Measurements from ENCODE around the gene N4BP2L1. TPM values are rescaled to one million over a fixed set of nuclear protein-coding genes. Genes with fewer than 3 reads are reported as not detected.

N4BP2L1 gene
- total RNA-seq, 2 experiments from 2014 or later = 27.7 to 27.8 TPM

DNA sequence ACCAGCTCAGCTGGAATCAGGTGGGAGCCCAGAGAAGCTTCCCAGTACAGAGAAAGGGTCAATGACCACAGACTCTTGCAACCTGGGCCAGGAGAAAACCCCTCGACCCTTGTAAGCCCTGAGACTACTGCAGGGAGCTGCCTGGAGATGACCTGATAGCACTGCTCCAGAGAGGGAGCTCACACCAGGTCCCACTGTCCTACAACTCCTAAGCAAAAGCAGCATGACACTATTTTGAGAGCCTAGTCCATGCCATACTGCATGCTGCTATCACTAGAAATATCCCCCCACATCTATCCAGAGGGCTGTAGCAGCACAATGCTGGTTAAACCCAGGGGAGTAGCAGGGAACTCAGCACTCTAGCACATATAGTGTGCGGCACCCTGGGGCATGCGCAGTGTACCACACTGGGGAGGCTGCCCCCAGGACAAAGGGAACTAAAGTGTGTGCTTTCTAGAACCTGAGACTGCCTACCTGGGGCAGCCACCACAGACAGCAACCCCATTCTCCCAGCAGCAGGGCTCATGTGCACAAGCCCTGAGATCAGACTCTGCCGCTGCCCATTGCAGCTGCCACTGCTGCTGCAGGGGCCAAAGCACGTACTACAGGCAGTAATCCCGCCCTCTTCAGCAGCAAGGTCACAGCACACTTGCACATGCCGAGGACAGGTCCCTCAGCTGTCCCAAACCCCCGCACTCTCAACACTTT lies 27.1 kb upstream of the N4BP2L1 start:
- ATAC-seq (no peak), DNase-seq (no peak)
- Mint-ChIP-seq H3K4me1 (ENCODE audit: low read depth) (no peaks in the 10 kb centered on the region), H3K27ac (no peak overlapping the region), H3K4me3 (no peak overlapping the region), H3K27me3 (ENCODE audit: low read depth) (no peaks in the 10 kb centered on the region), H3K36me3 (ENCODE audit: low read depth) (peaks cover 27% of the 10 kb centered on the region), H3K9me3 (ENCODE audit: insufficient read depth) (peaks cover 17% of the 10 kb centered on the region)
- ChIA-PET POLR2A (no interaction called here), CTCF (no interaction called here)

DNA sequence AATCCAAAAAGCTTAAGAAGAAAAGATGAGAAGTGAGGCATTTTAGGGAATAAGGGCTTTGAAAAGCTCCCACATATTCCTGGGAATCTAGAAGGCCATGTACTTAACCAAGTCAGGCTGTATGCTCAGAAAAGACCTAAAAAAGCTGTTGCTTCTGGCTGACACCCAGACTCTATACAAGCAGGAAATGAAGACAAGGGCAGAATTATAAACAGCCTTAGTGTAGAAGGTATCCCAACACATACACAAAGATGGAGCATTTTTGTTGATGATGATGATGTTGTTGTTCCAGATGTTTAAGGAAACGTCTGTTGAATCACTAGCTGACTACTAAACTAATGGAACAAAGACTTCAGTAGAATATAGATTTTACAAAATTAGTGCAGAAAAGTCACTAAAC lies 26.1 kb upstream of the N4BP2L1 start:
- no peaks in the 10 kb centered on the region for H3K4me1 Mint-ChIP-seq (ENCODE audit: low read depth)
- no peak overlapping the region for H3K27ac Mint-ChIP-seq
- no peak for DNase-seq
- no peak overlapping the region for H3K4me3 Mint-ChIP-seq
- CTCF ChIA-PET = interaction anchor here (0.7 to 1.3 kb wide), 2 partner anchors 11 to 34 kb away, joined by 3 to 4 read pairs; no protein-coding TSS in a partner anchor
- ATAC-seq = no peak
- peaks cover 16% of the 10 kb centered on the region for H3K9me3 Mint-ChIP-seq (ENCODE audit: insufficient read depth)
- POLR2A ChIA-PET = no interaction called here
- H3K36me3 Mint-ChIP-seq (ENCODE audit: low read depth) = peaks cover 23% of the 10 kb centered on the region
- H3K27me3 Mint-ChIP-seq (ENCODE audit: low read depth) = no peaks in the 10 kb centered on the region

DNA sequence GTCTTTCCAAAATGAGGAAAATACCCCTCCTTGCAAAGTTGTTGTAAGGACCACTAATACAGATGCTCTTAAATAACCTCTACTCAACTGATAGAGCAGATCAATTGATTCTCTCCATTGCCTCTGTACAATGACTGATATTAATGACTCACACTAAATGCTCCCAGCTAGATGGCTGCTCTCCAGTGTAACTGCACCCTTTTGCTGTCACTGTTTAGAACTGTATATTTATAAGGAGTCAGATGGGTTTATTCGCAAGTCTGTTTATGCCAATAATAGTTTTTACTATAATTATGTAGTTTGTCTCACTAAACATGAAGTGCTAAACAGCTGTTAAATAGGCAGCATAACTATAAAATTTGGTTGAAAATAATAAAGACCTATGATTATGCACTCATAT lies 21.0 kb upstream of the N4BP2L1 start:
- ChIA-PET POLR2A (no interaction called here), CTCF (interaction anchor here (0.6 kb wide), 1 partner anchor 202 kb away, joined by 3 read pairs; no protein-coding TSS in a partner anchor)
- Mint-ChIP-seq H3K4me1 (ENCODE audit: low read depth) (peaks cover 3% of the 10 kb centered on the region), H3K27me3 (ENCODE audit: low read depth) (no peaks in the 10 kb centered on the region), H3K27ac (no peak overlapping the region), H3K36me3 (ENCODE audit: low read depth) (peaks cover 1% of the 10 kb centered on the region), H3K9me3 (ENCODE audit: insufficient read depth) (no peaks in the 10 kb centered on the region), H3K4me3 (no peak overlapping the region)
- ATAC-seq (no peak), DNase-seq (no peak)

DNA sequence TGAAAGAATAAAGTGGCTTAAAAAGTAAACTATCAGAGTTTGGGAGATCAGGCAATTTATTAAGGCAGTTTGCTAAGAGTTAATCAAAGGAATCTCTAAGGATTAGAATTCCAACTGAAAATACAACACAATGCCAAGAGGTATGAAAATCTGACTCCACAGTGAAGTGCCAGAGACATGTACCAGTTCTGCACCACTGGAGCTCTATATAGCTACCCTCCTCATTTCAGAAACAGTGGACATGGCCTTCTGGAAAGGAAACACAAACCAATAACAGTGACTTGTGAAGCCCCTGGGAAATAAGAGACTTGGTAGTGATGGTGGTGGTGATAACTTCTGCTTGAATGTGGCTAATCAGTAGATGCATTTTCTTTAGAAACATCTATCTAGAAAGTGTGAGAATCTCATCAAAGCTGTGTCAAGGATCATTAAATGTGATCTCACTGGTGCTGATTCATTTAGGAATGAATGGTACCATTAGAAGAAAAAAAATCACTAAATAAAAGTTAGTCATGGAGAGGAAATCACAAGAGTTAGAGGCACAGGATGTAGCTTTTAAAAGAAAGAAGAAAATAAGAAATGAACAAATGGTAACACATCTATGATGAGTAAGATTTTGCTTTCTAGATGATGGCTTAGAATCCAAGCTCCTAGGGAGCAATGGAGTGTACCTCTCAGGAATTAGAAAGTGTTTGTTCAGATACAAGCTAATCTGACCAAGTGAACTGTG lies 20.1 kb upstream of the N4BP2L1 start:
- peaks cover 1% of the 10 kb centered on the region for H3K36me3 Mint-ChIP-seq (ENCODE audit: low read depth)
- no peak overlapping the region for H3K4me3 Mint-ChIP-seq
- H3K9me3 Mint-ChIP-seq (ENCODE audit: insufficient read depth) = no peaks in the 10 kb centered on the region
- no peak for ATAC-seq
- H3K4me1 Mint-ChIP-seq (ENCODE audit: low read depth) = peaks cover 5% of the 10 kb centered on the region
- H3K27ac Mint-ChIP-seq = no peak overlapping the region
- DNase-seq = no peak
- POLR2A ChIA-PET = no interaction called here
- CTCF ChIA-PET = interaction anchor here (0.6 kb wide), 1 partner anchor 201 kb away, joined by 3 read pairs; no protein-coding TSS in a partner anchor
- no peaks in the 10 kb centered on the region for H3K27me3 Mint-ChIP-seq (ENCODE audit: low read depth)

DNA sequence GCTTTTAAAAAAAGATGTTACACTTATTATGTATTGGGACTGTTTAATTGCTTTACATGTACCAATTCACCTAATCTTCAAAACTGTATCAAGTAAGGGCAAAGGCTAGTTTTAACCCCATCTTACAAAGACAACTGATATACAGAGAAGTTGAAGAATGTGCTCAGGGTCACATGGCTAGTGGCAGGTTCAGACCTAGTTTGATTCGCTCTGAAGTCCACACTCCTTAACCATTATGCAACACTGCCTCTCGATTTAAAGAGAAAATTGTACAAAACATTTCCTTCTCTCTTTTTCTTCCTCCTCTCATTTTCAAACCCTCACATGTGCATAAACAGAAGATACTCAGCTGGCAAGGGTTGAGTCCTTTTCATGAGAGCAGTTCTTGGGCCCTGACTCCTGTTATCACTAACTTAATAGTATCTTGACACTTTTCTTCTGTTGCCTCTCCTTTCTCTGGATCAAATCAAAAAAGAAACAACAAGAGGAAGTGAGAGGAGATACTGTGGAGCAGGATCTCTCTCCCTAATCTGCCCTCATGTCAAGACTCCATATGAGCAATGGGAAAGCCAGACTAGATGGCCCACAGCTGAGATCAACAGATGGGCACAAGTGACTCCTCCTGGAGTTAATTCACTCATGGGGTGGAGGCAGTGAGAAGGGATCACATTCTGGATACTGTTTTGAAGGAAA lies 19.0 kb upstream of the N4BP2L1 start:
- POLR2A ChIA-PET = no interaction called here
- no peak for ATAC-seq
- no peaks in the 10 kb centered on the region for H3K27me3 Mint-ChIP-seq (ENCODE audit: low read depth)
- no peak overlapping the region for H3K27ac Mint-ChIP-seq
- CTCF ChIA-PET = interaction anchor here (1.4 kb wide), 1 partner anchor 179 kb away, joined by 4 read pairs; no protein-coding TSS in a partner anchor
- peaks cover 1% of the 10 kb centered on the region for H3K36me3 Mint-ChIP-seq (ENCODE audit: low read depth)
- no peak for DNase-seq
- H3K4me3 Mint-ChIP-seq = no peak overlapping the region
- no peaks in the 10 kb centered on the region for H3K9me3 Mint-ChIP-seq (ENCODE audit: insufficient read depth)
- H3K4me1 Mint-ChIP-seq (ENCODE audit: low read depth) = peaks cover 9% of the 10 kb centered on the region

DNA sequence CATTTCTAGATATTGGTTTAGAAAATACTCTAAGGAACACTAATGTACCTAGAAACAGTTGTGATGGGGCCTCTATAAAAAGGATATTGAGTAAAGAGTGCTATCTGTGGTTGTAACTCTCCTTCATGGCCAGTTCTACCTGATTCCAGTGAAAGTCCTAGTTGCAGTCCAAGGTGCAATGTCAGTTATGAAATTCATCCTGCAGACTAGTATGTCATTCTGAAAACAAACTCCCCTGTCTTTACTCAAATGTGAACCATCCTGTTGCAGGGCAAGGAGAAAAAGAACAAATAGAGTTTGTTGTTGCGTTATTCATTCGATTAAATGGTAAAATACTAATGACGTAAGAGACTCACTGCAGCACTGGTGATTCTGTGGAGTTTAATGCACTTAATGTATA lies 18.3 kb upstream of the N4BP2L1 start:
- ATAC-seq (no peak), DNase-seq (no peak)
- Mint-ChIP-seq H3K27ac (no peak overlapping the region), H3K27me3 (ENCODE audit: low read depth) (no peaks in the 10 kb centered on the region), H3K4me3 (no peak overlapping the region), H3K4me1 (ENCODE audit: low read depth) (peaks cover 9% of the 10 kb centered on the region), H3K9me3 (ENCODE audit: insufficient read depth) (no peaks in the 10 kb centered on the region), H3K36me3 (ENCODE audit: low read depth) (peaks cover 1% of the 10 kb centered on the region)
- ChIA-PET CTCF (interaction anchor here (0.9 to 1.4 kb wide), 3 partner anchors 19 to 178 kb away, joined by 3 to 4 read pairs (median 3); partner anchors contain the start of gene N4BP2L1), POLR2A (no interaction called here)

DNA sequence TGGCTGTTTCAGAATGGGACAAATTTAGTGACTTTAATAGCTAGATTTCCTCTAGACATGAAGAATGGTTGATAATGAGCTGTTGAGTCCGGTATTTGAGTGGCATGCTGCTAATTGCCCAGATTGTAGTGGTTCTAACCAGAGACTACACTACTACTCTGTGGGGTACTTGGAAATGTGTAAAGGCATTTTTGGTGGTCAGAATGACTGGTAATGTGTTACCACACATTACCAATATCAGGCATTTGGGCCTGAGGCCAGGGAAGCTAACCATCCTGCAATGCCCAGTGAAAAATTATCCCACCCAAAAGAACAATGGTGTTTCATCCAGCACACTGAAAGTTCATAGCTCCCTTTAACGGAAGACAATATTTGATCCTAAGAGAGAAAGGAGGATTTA lies 17.5 kb upstream of the N4BP2L1 start:
- Mint-ChIP-seq H3K4me1 (ENCODE audit: low read depth) (peaks cover 9% of the 10 kb centered on the region), H3K27me3 (ENCODE audit: low read depth) (no peaks in the 10 kb centered on the region), H3K4me3 (no peak overlapping the region), H3K9me3 (ENCODE audit: insufficient read depth) (no peaks in the 10 kb centered on the region), H3K36me3 (ENCODE audit: low read depth) (no peaks in the 10 kb centered on the region), H3K27ac (no peak overlapping the region)
- CTCF ChIA-PET = interaction anchor here (0.9 to 1.9 kb wide), 5 partner anchors 18 to 177 kb away, joined by 3 to 5 read pairs (median 3); partner anchors contain the start of genes N4BP2L1 and N4BP2L2
- POLR2A ChIA-PET = no interaction called here
- ATAC-seq (no peak), DNase-seq (no peak)

DNA sequence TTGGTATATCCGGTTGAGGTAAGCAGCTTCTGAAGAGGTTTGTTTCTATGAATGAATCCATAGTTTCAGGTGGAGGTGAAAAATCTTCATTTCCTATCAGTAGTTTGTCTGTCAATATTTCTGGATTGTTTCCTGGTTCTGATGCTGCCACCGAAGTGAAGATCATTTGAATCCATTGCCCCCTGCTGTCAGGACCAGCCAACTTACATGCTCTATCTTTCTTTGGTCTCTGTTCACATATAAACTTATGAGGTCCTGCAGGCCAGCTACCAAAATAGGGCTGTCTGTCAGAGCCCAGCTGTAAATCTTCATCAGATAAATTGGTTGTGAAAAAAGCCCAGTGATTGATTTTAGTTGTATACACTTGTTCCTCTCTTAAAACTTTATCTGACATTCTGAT lies 15.2 kb upstream of the N4BP2L1 start:
- DNase-seq = peak; percentile 67
- H3K36me3 Mint-ChIP-seq (ENCODE audit: low read depth) = no peaks in the 10 kb centered on the region
- H3K9me3 Mint-ChIP-seq (ENCODE audit: insufficient read depth) = no peaks in the 10 kb centered on the region
- H3K27me3 Mint-ChIP-seq (ENCODE audit: low read depth) = no peaks in the 10 kb centered on the region
- peak; percentile 81 for ATAC-seq
- peaks cover 6% of the 10 kb centered on the region for H3K4me1 Mint-ChIP-seq (ENCODE audit: low read depth)
- ChIA-PET CTCF (interaction anchor here (0.9 to 2.0 kb wide), 15 partner anchors 10 to 279 kb away, joined by 3 to 10 read pairs (median 4); partner anchors contain the start of gene N4BP2L1), POLR2A (no interaction called here)
- no peak overlapping the region for H3K27ac Mint-ChIP-seq
- H3K4me3 Mint-ChIP-seq = no peak overlapping the region

DNA sequence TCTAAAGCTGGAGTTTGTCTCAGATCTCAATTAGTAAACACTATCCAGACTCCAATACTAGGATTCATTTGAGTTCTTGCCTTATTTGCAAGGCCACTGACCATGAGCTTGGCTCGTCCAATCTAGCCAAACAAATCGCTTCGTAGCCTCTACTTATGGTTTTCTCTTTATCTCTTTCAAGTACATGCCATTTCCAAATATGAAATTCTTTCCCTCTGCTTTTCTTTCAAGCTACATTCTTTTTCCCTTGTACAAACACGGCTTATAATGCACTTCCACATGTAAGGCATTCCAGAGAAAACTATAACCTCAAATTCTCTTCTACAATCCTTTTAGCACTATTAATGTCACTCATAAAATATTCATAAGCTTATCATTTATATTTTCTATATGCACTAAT lies 10.9 kb upstream of the N4BP2L1 start:
- Mint-ChIP-seq H3K9me3 (ENCODE audit: insufficient read depth) (no peaks in the 10 kb centered on the region), H3K27ac (no peak overlapping the region), H3K4me3 (no peak overlapping the region), H3K36me3 (ENCODE audit: low read depth) (peaks cover 2% of the 10 kb centered on the region), H3K27me3 (ENCODE audit: low read depth) (no peaks in the 10 kb centered on the region), H3K4me1 (ENCODE audit: low read depth) (peaks cover 5% of the 10 kb centered on the region)
- DNase-seq = no peak
- POLR2A ChIA-PET = interaction anchor here (0.7 kb wide), 1 partner anchor 10 kb away, joined by 3 read pairs; no protein-coding TSS in a partner anchor
- CTCF ChIA-PET = interaction anchor here (1.0 to 1.5 kb wide), 4 partner anchors 11 to 143 kb away, joined by 3 to 5 read pairs (median 4); partner anchors contain the start of gene N4BP2L1
- ATAC-seq = no peak

DNA sequence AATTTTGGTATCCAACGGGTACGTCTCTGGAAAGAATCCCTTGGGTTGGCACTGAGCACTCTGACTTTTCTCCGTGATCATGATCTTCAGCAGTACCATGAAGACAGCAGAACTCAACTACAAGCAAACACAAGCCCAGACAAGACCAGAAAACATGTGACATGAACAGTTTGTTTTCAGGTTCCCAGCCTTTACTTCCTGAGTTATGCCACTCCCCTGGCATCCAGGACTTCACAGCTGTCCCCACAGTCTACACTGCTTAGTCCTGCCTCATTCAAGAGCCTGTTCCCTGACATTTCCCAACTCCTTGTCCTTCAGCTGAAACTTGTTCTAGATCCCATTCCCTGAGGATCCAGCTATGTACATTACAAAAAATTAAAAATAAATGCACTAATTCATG lies 4.9 kb upstream of the N4BP2L1 start:
- no peaks in the 10 kb centered on the region for H3K27me3 Mint-ChIP-seq (ENCODE audit: low read depth)
- H3K36me3 Mint-ChIP-seq (ENCODE audit: low read depth) = peaks cover 5% of the 10 kb centered on the region
- ChIA-PET POLR2A (interaction anchor here (1.2 kb wide), 1 partner anchor 18 kb away, joined by 3 read pairs; no protein-coding TSS in a partner anchor), CTCF (interaction anchor here (0.9 to 1.0 kb wide), 2 partner anchors 36 to 37 kb away, joined by 3 read pairs; no protein-coding TSS in a partner anchor)
- ATAC-seq = no peak
- no peaks in the 10 kb centered on the region for H3K9me3 Mint-ChIP-seq (ENCODE audit: insufficient read depth)
- H3K27ac Mint-ChIP-seq = no peak overlapping the region
- H3K4me1 Mint-ChIP-seq (ENCODE audit: low read depth) = peaks cover 23% of the 10 kb centered on the region
- DNase-seq = no peak
- no peak overlapping the region for H3K4me3 Mint-ChIP-seq

DNA sequence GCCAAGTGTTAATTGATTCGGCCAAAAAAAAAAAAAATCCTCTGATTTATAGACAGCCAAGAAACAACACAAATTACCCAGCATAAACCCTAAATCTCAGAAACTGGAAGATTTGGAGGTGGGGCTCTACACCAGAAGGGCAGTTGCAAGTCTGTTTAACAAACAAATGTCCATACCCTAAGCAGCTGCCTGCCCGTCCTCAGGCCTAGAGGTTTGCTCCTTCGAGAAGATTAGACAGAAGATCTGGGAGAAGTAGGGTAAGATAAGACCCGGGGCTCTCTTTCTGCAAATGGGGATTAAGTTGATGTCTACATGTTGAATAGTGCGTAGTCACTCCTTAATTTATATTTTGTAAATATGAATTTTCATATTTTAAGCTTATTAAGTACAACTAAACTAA lies 3.4 kb upstream of the N4BP2L1 start:
- no peak overlapping the region for H3K27ac Mint-ChIP-seq
- peaks cover 9% of the 10 kb centered on the region for H3K36me3 Mint-ChIP-seq (ENCODE audit: low read depth)
- CTCF ChIA-PET = interaction anchor here (0.7 kb wide), 2 partner anchors 41 to 132 kb away, joined by 3 to 4 read pairs; no protein-coding TSS in a partner anchor
- H3K27me3 Mint-ChIP-seq (ENCODE audit: low read depth) = no peaks in the 10 kb centered on the region
- POLR2A ChIA-PET = no interaction called here
- no peaks in the 10 kb centered on the region for H3K9me3 Mint-ChIP-seq (ENCODE audit: insufficient read depth)
- H3K4me3 Mint-ChIP-seq = no peak overlapping the region
- no peak for ATAC-seq
- peaks cover 23% of the 10 kb centered on the region for H3K4me1 Mint-ChIP-seq (ENCODE audit: low read depth)
- DNase-seq = no peak

All from activated CD8-positive, alpha-beta T cell treated with anti-CD3 and anti-CD28 coated beads, Interleukin-2, amount 10 ng/mL, durations not matched to agents 7 days and 5 days (primary cell).